ENCODE measurements around the gene ZC3HAV1L. TPM values are rescaled to one million over a fixed set of nuclear protein-coding genes. Genes with fewer than 3 reads are reported as not detected.
"Not testable (repeated sequence)": the region's sequence is repeated elsewhere in the genome, so short reads cannot be mapped to it uniquely, and the experiment has no call there.

ZC3HAV1L gene
- total RNA-seq, 1 experiment from 2014 or later, result 15.2 TPM

GRCh38 chr7:139044813-139045794, 9.3 kb upstream of the ZC3HAV1L start:
- H3K4me3 ChIP-seq, result no peak overlapping the region
- H3K36me3 ChIP-seq, result peaks cover 34% of the 10 kb centered on the region
- H3K27me3 ChIP-seq (replicated peaks), result no peaks in the 10 kb centered on the region
- no peak for DNase-seq (ENCODE audit: low read depth in 1 of 2, low spot score in 2 of 2)
- H3K27ac ChIP-seq, result no peak overlapping the region
- H3K9me3 ChIP-seq (replicated peaks), result no peaks in the 10 kb centered on the region
- H3K4me1 ChIP-seq (replicated peaks), result peaks cover 5% of the 10 kb centered on the region; the same call in 1 of the 2 replicates

GRCh38 chr7:139043823-139044812, 8.3 kb upstream of the ZC3HAV1L start:
- Histone ChIP-seq H3K27ac (no peak overlapping the region), H3K27me3 (replicated peaks) (no peaks in the 10 kb centered on the region), H3K4me3 (no peak overlapping the region), H3K36me3 (peaks cover 24% of the 10 kb centered on the region), H3K4me1 (replicated peaks) (peaks cover 5% of the 10 kb centered on the region; the same call in 1 of the 2 replicates), H3K9me3 (replicated peaks) (no peaks in the 10 kb centered on the region)
- DNase-seq (ENCODE audit: low read depth in 1 of 2, low spot score in 2 of 2), result peak in 1 of 2 experiments; percentile 6

- Histone ChIP-seq H3K27me3 (replicated peaks) (no peaks in the 10 kb centered on the region), H3K36me3 (peaks cover 11% of the 10 kb centered on the region), H3K27ac (no peak overlapping the region), H3K4me3 (no peak overlapping the region), H3K4me1 (replicated peaks) (peaks cover 5% of the 10 kb centered on the region), H3K9me3 (replicated peaks) (no peaks in the 10 kb centered on the region)
- no peak for DNase-seq (ENCODE audit: low read depth in 1 of 2, low spot score in 2 of 2)
Measured at GRCh38 chr7:139041378-139042085, 5.7 kb upstream of the ZC3HAV1L start.

GRCh38 chr7:139038691-139039090, 2.8 kb upstream of the ZC3HAV1L start:
- peaks cover 15% of the 10 kb centered on the region for H3K4me1 ChIP-seq (replicated peaks)
- no peaks in the 10 kb centered on the region for H3K27me3 ChIP-seq (replicated peaks)
- peaks cover 18% of the 10 kb centered on the region for H3K36me3 ChIP-seq
- no peaks in the 10 kb centered on the region for H3K9me3 ChIP-seq (replicated peaks)
- DNase-seq (ENCODE audit: low read depth in 1 of 2, low spot score in 2 of 2), result no peak
- H3K27ac ChIP-seq, result no peak overlapping the region
- no peak overlapping the region for H3K4me3 ChIP-seq

GRCh38 chr7:139036901-139037300, 1.1 kb upstream of the ZC3HAV1L start:
- Histone ChIP-seq H3K4me1 (replicated peaks) (peaks cover 15% of the 10 kb centered on the region), H3K36me3 (peaks cover 33% of the 10 kb centered on the region), H3K4me3 (no peak overlapping the region), H3K27me3 (replicated peaks) (no peaks in the 10 kb centered on the region), H3K27ac (no peak overlapping the region), H3K9me3 (replicated peaks) (no peaks in the 10 kb centered on the region)
- no peak for DNase-seq (ENCODE audit: low read depth in 1 of 2, low spot score in 2 of 2)

GRCh38 chr7:139034855-139035585, 822 bp downstream of the ZC3HAV1L start:
- DNase-seq (ENCODE audit: low read depth in 1 of 2, low spot score in 2 of 2), result peak; percentile 22 to 44
- Histone ChIP-seq H3K9me3 (replicated peaks) (no peaks in the 10 kb centered on the region), H3K27me3 (replicated peaks) (no peaks in the 10 kb centered on the region), H3K36me3 (peaks cover 49% of the 10 kb centered on the region), H3K27ac (peak overlapping the region; percentile 23), H3K4me1 (replicated peaks) (peaks cover 15% of the 10 kb centered on the region), H3K4me3 (peak overlapping the region; percentile 88)

GRCh38 chr7:139034336-139034735, 1.5 kb downstream of the ZC3HAV1L start:
- Histone ChIP-seq H3K27me3 (replicated peaks) (no peaks in the 10 kb centered on the region), H3K4me3 (peak overlapping the region; percentile 88; the same call in 1 of the 2 replicates), H3K4me1 (replicated peaks) (peaks cover 15% of the 10 kb centered on the region), H3K27ac (no peak overlapping the region), H3K36me3 (peaks cover 56% of the 10 kb centered on the region), H3K9me3 (replicated peaks) (no peaks in the 10 kb centered on the region)
- DNase-seq (ENCODE audit: low read depth in 1 of 2, low spot score in 2 of 2), result no peak

GRCh38 chr7:139033346-139034114, 2.3 kb downstream of the ZC3HAV1L start:
- Histone ChIP-seq H3K27me3 (replicated peaks) (no peaks in the 10 kb centered on the region), H3K4me1 (replicated peaks) (peaks cover 15% of the 10 kb centered on the region), H3K36me3 (peaks cover 64% of the 10 kb centered on the region), H3K27ac (no peak overlapping the region), H3K9me3 (replicated peaks) (no peaks in the 10 kb centered on the region), H3K4me3 (no peak overlapping the region)
- DNase-seq (ENCODE audit: low read depth in 1 of 2, low spot score in 2 of 2), result no peak

- Histone ChIP-seq H3K9me3 (replicated peaks) (no peaks in the 10 kb centered on the region), H3K4me3 (no peak overlapping the region), H3K27me3 (replicated peaks) (no peaks in the 10 kb centered on the region), H3K27ac (no peak overlapping the region), H3K4me1 (replicated peaks) (peaks cover 15% of the 10 kb centered on the region), H3K36me3 (peaks cover 75% of the 10 kb centered on the region)
- no peak for DNase-seq (ENCODE audit: low read depth in 1 of 2, low spot score in 2 of 2)
Measured at GRCh38 chr7:139032473-139032872, 3.4 kb downstream of the ZC3HAV1L start.

- Histone ChIP-seq H3K4me1 (replicated peaks) (peaks cover 3% of the 10 kb centered on the region), H3K27ac (no peak overlapping the region), H3K9me3 (replicated peaks) (no peaks in the 10 kb centered on the region), H3K36me3 (peaks cover 88% of the 10 kb centered on the region), H3K27me3 (replicated peaks) (no peaks in the 10 kb centered on the region), H3K4me3 (no peak overlapping the region)
- no peak for DNase-seq (ENCODE audit: low read depth in 1 of 2, low spot score in 2 of 2)
Measured at GRCh38 chr7:139029353-139029752, 6.5 kb downstream of the ZC3HAV1L start.

GRCh38 chr7:139026551-139026950, 9.3 kb downstream of the ZC3HAV1L start:
- Histone ChIP-seq H3K4me1 (replicated peaks) (peaks cover 6% of the 10 kb centered on the region), H3K36me3 (peaks cover 84% of the 10 kb centered on the region), H3K9me3 (replicated peaks) (no peaks in the 10 kb centered on the region), H3K4me3 (no peak overlapping the region), H3K27ac (no peak overlapping the region), H3K27me3 (replicated peaks) (no peaks in the 10 kb centered on the region)
- DNase-seq (ENCODE audit: low read depth in 1 of 2, low spot score in 2 of 2), result no peak

- peaks cover 77% of the 10 kb centered on the region for H3K36me3 ChIP-seq
- DNase-seq (ENCODE audit: low read depth in 1 of 2, low spot score in 2 of 2); H3K27ac ChIP-seq; H3K27me3 ChIP-seq (replicated peaks); H3K4me3 ChIP-seq; H3K9me3 ChIP-seq (replicated peaks); H3K4me1 ChIP-seq (replicated peaks): not testable (repeated sequence)
Measured at GRCh38 chr7:139025861-139026260, 10.0 kb downstream of the ZC3HAV1L start.
